ENCODE results near the gene SPRYD4.
A peak's percentile ranks its signal among the peaks of the same experiment; 100 is the strongest.
"Not testable (repeated sequence)": the region's sequence is repeated elsewhere in the genome, so short reads cannot be mapped to it uniquely, and the experiment has no call there.

SPRYD4 gene

GRCh38 chr12:56468216-56469006 lies at the start of gene SPRYD4:
Gene SPRYD4 (plus strand): TSS chr12:56468578. CDS start chr12:56468592, 14 bp downstream.
- peak; percentile 96 for DNase-seq

GRCh38 chr12:56420411-56420810 lies 48.0 kb upstream of the SPRYD4 start:
- DNase-seq: no peak

- DNase-seq: no peak
Observed at GRCh38 chr12:56425193-56425592, 43.2 kb upstream of the SPRYD4 start.

GRCh38 chr12:56425940-56426438 lies 42.4 kb upstream of the SPRYD4 start:
- no peak for DNase-seq

GRCh38 chr12:56431288-56431687 lies 37.1 kb upstream of the SPRYD4 start:
- no peak for DNase-seq

GRCh38 chr12:56431850-56432249 lies 36.5 kb upstream of the SPRYD4 start:
- no peak for DNase-seq

- no peak for DNase-seq
Observed at GRCh38 chr12:56434828-56435227, 33.5 kb upstream of the SPRYD4 start.

- no peak for DNase-seq
Observed at GRCh38 chr12:56437430-56438176, 30.8 kb upstream of the SPRYD4 start.

- not testable (repeated sequence) for DNase-seq
Observed at GRCh38 chr12:56443208-56443607, 25.2 kb upstream of the SPRYD4 start.

GRCh38 chr12:56448860-56449621 lies 19.3 kb upstream of the SPRYD4 start, which contains the start of gene TIMELESS:
Gene TIMELESS (minus strand): TSS chr12:56449426. CDS start chr12:56434170, 15,256 bp downstream.
- DNase-seq: peak; percentile 91

GRCh38 chr12:56449622-56449984 lies 18.8 kb upstream of the SPRYD4 start:
- DNase-seq: no peak

GRCh38 chr12:56450241-56450640 lies 18.1 kb upstream of the SPRYD4 start:
- no peak for DNase-seq

GRCh38 chr12:56451147-56451546 lies 17.2 kb upstream of the SPRYD4 start:
- no peak for DNase-seq

GRCh38 chr12:56454557-56454956 lies 13.8 kb upstream of the SPRYD4 start, which contains the start of gene MIP:
Gene MIP (minus strand): TSS chr12:56454657. CDS start chr12:56454613, 44 bp downstream.
- DNase-seq: no peak

GRCh38 chr12:56457817-56458216 lies 10.6 kb upstream of the SPRYD4 start:
- DNase-seq: no peak

- DNase-seq: no peak
Observed at GRCh38 chr12:56461235-56462159, 6.9 kb upstream of the SPRYD4 start.

GRCh38 chr12:56462565-56462964 lies 5.8 kb upstream of the SPRYD4 start:
- DNase-seq: no peak

GRCh38 chr12:56469007-56469930 lies 891 bp downstream of the SPRYD4 start:
- DNase-seq: no peak

- DNase-seq: no peak
Observed at GRCh38 chr12:56474389-56474788, 6.0 kb downstream of the SPRYD4 start.

- no peak for DNase-seq
Observed at GRCh38 chr12:56476143-56476542, 7.8 kb downstream of the SPRYD4 start.

GRCh38 chr12:56476972-56477432 lies 8.6 kb downstream of the SPRYD4 start:
- DNase-seq: no peak
